Gastrocnemius medialis (tissue), 4 donors: ENCODE results near the gene MYOM1. TPM values are rescaled to one million over a fixed set of nuclear protein-coding genes. Genes with fewer than 3 reads are reported as not detected.

Experiments
- ATAC-seq, 2 donors: fragments of 150-250 bp; one replicate each; pipeline ENCODE4 v1.9.1; 2016
- DNase-seq, 2 donors: peaks; one replicate each; pipeline ENCODE4 v3.0.0-alpha.2; 2019
- H3K27ac ChIP-seq, 4 donors: fragments of 200-600 bp; sonication (generic); 1 replicate in 1 of 4; 2 replicates in 3 of 4; pipeline ENCODE4 v1.5.1; 2016 to 2018; ENCODE audit warnings: mild to moderate bottlenecking in 2 of 4, moderate library complexity in 1 of 4
- H3K27me3 ChIP-seq, 3 donors: fragments of 200-600 bp; sonication (generic) in 2 of 3; 1 replicate in 1 of 3; 2 replicates in 2 of 3; pipeline versions ENCODE4 v1.5.1 to v1.6.0; 2016 to 2019; ENCODE audit warnings: mild to moderate bottlenecking in 1 of 3, moderate library complexity in 1 of 3
- H3K36me3 ChIP-seq, 2 donors: fragments of 200-600 bp; sonication (generic) in 1 of 2; one replicate each; pipeline ENCODE4 v1.5.1; 2017 to 2018
- H3K4me1 ChIP-seq, 2 donors: fragments of 200-600 bp; sonication (generic) in 1 of 2; one replicate each; pipeline ENCODE4 v1.5.1; 2016 to 2017; ENCODE audit warnings: mild to moderate bottlenecking in 2 of 2
- H3K4me3 ChIP-seq, 4 donors: fragments of 200-600 bp; sonication (generic) in 3 of 4; 1 replicate in 1 of 4; 2 replicates in 3 of 4; pipeline ENCODE4 v1.5.1; 2016 to 2019; ENCODE audit warnings: mild to moderate bottlenecking in 2 of 4
- H3K9me3 ChIP-seq, 3 donors: fragments of 200-600 bp; sonication (generic) in 2 of 3; 1 replicate in 1 of 3; 2 replicates in 2 of 3; pipeline ENCODE4 v1.5.1; 2016 to 2019
- POLR2A ChIP-seq, 2 donors: fragments of 450-650 bp; IDR thresholded peaks; one replicate each; pipeline ENCODE4 v1.6.1; 2017; ENCODE audit warnings: antibody characterized with exemption in 2 of 2, mild to moderate bottlenecking in 2 of 2, moderate library complexity in 2 of 2
- in situ Hi-C, 4 donors: fragments of 200-750 bp; cut with MboI; loops; one replicate each; pipeline versions ENCODE4 v1.15.0 to v1.8.0; 2017; ENCODE audit warnings: low sequenced_read_pairs in 4 of 4
- intact Hi-C: fragments of 100-400 bp; cut with DNase I; formaldehyde crosslinking; loops from one replicate; pipeline ENCODE4 v1.15.1; 2023; ENCODE audit warnings: low total_unique reads
- total RNA-seq, 4 donors: library from RNA; depleted of rRNA; stranded (reverse); fragments of >200 nt; gene quantifications; one replicate each; pipeline versions ENCODE4 v1.1.0 to v1.2.3, GENCODE V29; 2016
- TF ChIP-seq, protein P1 (sequence below), 5 experiments: fragments of 450-650 bp in 3 of 5; fragments of 200-600 bp in 2 of 5; sonication (generic) in 2 of 5; IDR thresholded peaks in 4 of 5; conservative IDR thresholded peaks in 1 of 5; 1 replicate in 4 of 5; 2 replicates in 1 of 5; pipeline ENCODE4 v1.5.1; 2016 to 2019; ENCODE audit warnings: antibody characterized with exemption in 5 of 5, mild to moderate bottlenecking in 3 of 5, moderate library complexity in 3 of 5

Gene MYOM1
- total RNA-seq, 4 donors from 2014 or later: 245 to 307 (median 273) TPM

- Histone ChIP-seq H3K9me3 (no peaks in the 10 kb centered on the region), H3K36me3 (peaks cover 0 to 73% of the 10 kb centered on the region in 2 donors), H3K27ac (peak overlapping the region in 3 of 4 donors; percentile 24 to 71 (median 67)), H3K4me1 (peaks cover 0 to 8% of the 10 kb centered on the region in 2 donors), H3K4me3 (no peak overlapping the region), H3K27me3 (no peaks in the 10 kb centered on the region)
- DNase-seq (no peak), ATAC-seq (peak; percentile 31 to 58)
- TF ChIP-seq POLR2A (IDR thresholded peaks at IDR 0.05): no peak
- TF ChIP-seq, protein P1, sequence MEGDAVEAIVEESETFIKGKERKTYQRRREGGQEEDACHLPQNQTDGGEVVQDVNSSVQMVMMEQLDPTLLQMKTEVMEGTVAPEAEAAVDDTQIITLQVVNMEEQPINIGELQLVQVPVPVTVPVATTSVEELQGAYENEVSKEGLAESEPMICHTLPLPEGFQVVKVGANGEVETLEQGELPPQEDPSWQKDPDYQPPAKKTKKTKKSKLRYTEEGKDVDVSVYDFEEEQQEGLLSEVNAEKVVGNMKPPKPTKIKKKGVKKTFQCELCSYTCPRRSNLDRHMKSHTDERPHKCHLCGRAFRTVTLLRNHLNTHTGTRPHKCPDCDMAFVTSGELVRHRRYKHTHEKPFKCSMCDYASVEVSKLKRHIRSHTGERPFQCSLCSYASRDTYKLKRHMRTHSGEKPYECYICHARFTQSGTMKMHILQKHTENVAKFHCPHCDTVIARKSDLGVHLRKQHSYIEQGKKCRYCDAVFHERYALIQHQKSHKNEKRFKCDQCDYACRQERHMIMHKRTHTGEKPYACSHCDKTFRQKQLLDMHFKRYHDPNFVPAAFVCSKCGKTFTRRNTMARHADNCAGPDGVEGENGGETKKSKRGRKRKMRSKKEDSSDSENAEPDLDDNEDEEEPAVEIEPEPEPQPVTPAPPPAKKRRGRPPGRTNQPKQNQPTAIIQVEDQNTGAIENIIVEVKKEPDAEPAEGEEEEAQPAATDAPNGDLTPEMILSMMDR (IDR thresholded peaks at IDR 0.05 in 4 of 5, conservative IDR thresholded peaks at IDR 0.05 in 1 of 5): no peak
- intact Hi-C loops (no loop called here), in situ Hi-C loops (no loop called here)
These were observed 131.3 kb downstream of the MYOM1 start for GRCh38 chr18:3088449-3088848.

- DNase-seq (no peak), ATAC-seq (no peak)
- TF ChIP-seq, protein P1 (IDR thresholded peaks at IDR 0.05 in 4 of 5, conservative IDR thresholded peaks at IDR 0.05 in 1 of 5): no peak
- no peak for TF ChIP-seq POLR2A (IDR thresholded peaks at IDR 0.05)
- H3K27me3 ChIP-seq: no peaks in the 10 kb centered on the region
- H3K9me3 ChIP-seq: no peaks in the 10 kb centered on the region
- no peak overlapping the region for H3K4me3 ChIP-seq
- intact Hi-C loops (no loop called here), in situ Hi-C loops (no loop called here)
- H3K36me3 ChIP-seq: peaks cover 0 to 70% of the 10 kb centered on the region in 2 donors
- H3K27ac ChIP-seq: peak overlapping the region in 1 of 4 donors; percentile 67
- peaks cover 0 to 8% of the 10 kb centered on the region in 2 donors for H3K4me1 ChIP-seq
These were observed 132.9 kb downstream of the MYOM1 start for GRCh38 chr18:3086871-3087270.

DNA sequence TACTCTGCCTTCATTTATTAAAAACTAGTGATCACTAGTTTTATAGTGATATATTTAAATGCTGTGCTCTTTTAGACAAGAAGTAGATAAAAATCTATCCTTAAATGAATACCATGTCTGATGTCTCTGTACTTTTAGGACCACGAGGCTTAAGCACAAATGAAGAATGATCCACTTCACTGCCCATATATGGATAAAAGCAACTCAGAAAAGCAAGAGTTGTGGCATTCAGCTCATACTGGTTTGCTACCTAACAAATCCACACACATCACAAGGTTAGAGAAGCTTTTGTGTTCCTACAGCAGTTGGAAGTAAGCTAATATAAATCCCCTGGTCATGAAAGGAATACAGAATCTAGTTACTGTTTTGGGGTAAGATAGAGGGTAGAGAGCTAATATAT lies 134.2 kb downstream of the MYOM1 start:
- Histone ChIP-seq H3K9me3 (no peaks in the 10 kb centered on the region), H3K4me3 (no peak overlapping the region), H3K4me1 (peaks cover 0 to 8% of the 10 kb centered on the region in 2 donors), H3K27ac (no peak overlapping the region), H3K27me3 (no peaks in the 10 kb centered on the region), H3K36me3 (peaks cover 0 to 67% of the 10 kb centered on the region in 2 donors)
- intact Hi-C loops (no loop called here), in situ Hi-C loops (no loop called here)
- ATAC-seq (no peak), DNase-seq (no peak)
- TF ChIP-seq, protein P1 (IDR thresholded peaks at IDR 0.05 in 4 of 5, conservative IDR thresholded peaks at IDR 0.05 in 1 of 5): no peak
- no peak for TF ChIP-seq POLR2A (IDR thresholded peaks at IDR 0.05)

GRCh38 chr18:3084206-3084605 lies 135.6 kb downstream of the MYOM1 start:
- no peak overlapping the region for H3K4me3 ChIP-seq
- H3K9me3 ChIP-seq: no peaks in the 10 kb centered on the region
- in situ Hi-C loops: no loop called here
- TF ChIP-seq, protein P1 (IDR thresholded peaks at IDR 0.05 in 4 of 5, conservative IDR thresholded peaks at IDR 0.05 in 1 of 5): no peak
- no peak for TF ChIP-seq POLR2A (IDR thresholded peaks at IDR 0.05)
- peak overlapping the region in 1 of 4 donors; percentile 28 for H3K27ac ChIP-seq
- H3K36me3 ChIP-seq: peaks cover 0 to 72% of the 10 kb centered on the region in 2 donors
- H3K27me3 ChIP-seq: no peaks in the 10 kb centered on the region
- H3K4me1 ChIP-seq: peaks cover 0 to 8% of the 10 kb centered on the region in 2 donors
- no peak for ATAC-seq
- DNase-seq: no peak
- intact Hi-C loops: no loop called here

DNA sequence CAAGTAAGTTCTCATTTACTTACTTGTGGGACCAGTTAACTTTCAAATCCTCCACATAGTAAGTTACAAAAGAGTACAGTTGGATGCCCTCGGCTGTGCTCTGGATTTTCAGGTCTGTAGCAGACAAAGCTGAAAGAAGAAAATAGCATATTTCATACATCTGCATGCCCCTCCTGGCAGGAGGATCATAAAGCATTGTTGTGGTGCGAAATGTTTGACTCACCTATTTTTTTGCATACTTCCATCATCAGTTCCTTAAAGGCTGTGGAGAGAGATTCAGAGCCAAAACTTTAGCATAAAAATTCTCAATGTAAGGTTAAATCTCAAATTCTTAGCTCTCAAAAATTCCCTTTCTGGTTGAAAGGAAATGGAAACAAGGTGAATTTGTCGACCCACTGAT lies 136.0 kb downstream of the MYOM1 start:
- in situ Hi-C loops: no loop called here
- H3K4me3 ChIP-seq: no peak overlapping the region
- TF ChIP-seq, protein P1 (IDR thresholded peaks at IDR 0.05 in 4 of 5, conservative IDR thresholded peaks at IDR 0.05 in 1 of 5): no peak
- TF ChIP-seq POLR2A (IDR thresholded peaks at IDR 0.05): no peak
- peaks cover 0 to 76% of the 10 kb centered on the region in 2 donors for H3K36me3 ChIP-seq
- peaks cover 0 to 5% of the 10 kb centered on the region in 2 donors for H3K4me1 ChIP-seq
- H3K27ac ChIP-seq: peak overlapping the region in 1 of 4 donors; percentile 28
- no peaks in the 10 kb centered on the region for H3K27me3 ChIP-seq
- intact Hi-C loops: no loop called here
- H3K9me3 ChIP-seq: no peaks in the 10 kb centered on the region
- no peak for ATAC-seq
- DNase-seq: no peak
